Posterior vena cava (tissue), 2 donors: Measurements from ENCODE around the gene MYO19. TPM values are rescaled to one million over a fixed set of nuclear protein-coding genes. Genes with fewer than 3 reads are reported as not detected.
"Not testable (repeated sequence)": the region's sequence is repeated elsewhere in the genome, so short reads cannot be mapped to it uniquely, and the experiment has no call there.

Experiments used
- DNase-seq: peaks from one replicate; pipeline ENCODE4 v3.0.0-alpha.2; 2020; ENCODE audit warnings: low spot score
- intact Hi-C, 2 donors: fragments of 100-400 bp; cut with DNase I; formaldehyde crosslinking; loops; one replicate each; pipeline versions ENCODE4 v1.14.1 to v1.14.2; 2022 to 2023
- total RNA-seq, 2 donors: library from RNA; stranded (reverse); fragmentation: NEBNext Ultra II Directional; extraction: Animal tissue kit (Norgen Biotek cat#: 25700); gene quantifications; one replicate each; pipeline ENCODE4 v1.2.1, GENCODE V29; 2021
- donor health status: DM: yes; HTN: yes; CAD: no.
- donor health status: DM: yes; HTN: yes; CAD: no.

The MYO19 gene
- total RNA-seq, 2 donors from 2014 or later = 32.7 to 36.4 TPM

GRCh38 chr17:36481829-36482228, 52.8 kb downstream of the MYO19 start:
- intact Hi-C loops = loop anchor here (5.0 to 10.0 kb wide), 2 partner anchors 515 to 517 kb away; no protein-coding TSS in a partner anchor
- no peak for DNase-seq

GRCh38 chr17:36475346-36475970, 59.2 kb downstream of the MYO19 start:
- intact Hi-C loops = no loop called here
- DNase-seq = no peak

GRCh38 chr17:36474571-36474970, 60.1 kb downstream of the MYO19 start:
- intact Hi-C loops = no loop called here
- no peak for DNase-seq

GRCh38 chr17:36470499-36470898, 64.2 kb downstream of the MYO19 start:
- intact Hi-C loops = no loop called here
- no peak for DNase-seq

GRCh38 chr17:36469733-36470132, 64.9 kb downstream of the MYO19 start:
- intact Hi-C loops = no loop called here

GRCh38 chr17:36468903-36469635, 65.6 kb downstream of the MYO19 start:
- intact Hi-C loops = no loop called here
- no peak for DNase-seq

More at GRCh38 chr17:36469733-36470132, 64.9 kb downstream of the MYO19 start:
- no peak for DNase-seq

- intact Hi-C loops = no loop called here
- DNase-seq = no peak
Measured at GRCh38 chr17:36464765-36465088, 69.9 kb downstream of the MYO19 start.

- intact Hi-C loops = no loop called here
- DNase-seq = peak; percentile 90
Measured at GRCh38 chr17:36463916-36464764, 70.5 kb downstream of the MYO19 start.

- DNase-seq = peak; percentile 55
Measured at GRCh38 chr17:36461330-36462110, 73.1 kb downstream of the MYO19 start.

GRCh38 chr17:36460265-36460937, 74.3 kb downstream of the MYO19 start:
- intact Hi-C loops = no loop called here
- DNase-seq = no peak

More at GRCh38 chr17:36461330-36462110, 73.1 kb downstream of the MYO19 start:
- intact Hi-C loops = no loop called here

- intact Hi-C loops = no loop called here
- DNase-seq = peak; percentile 55
Measured at GRCh38 chr17:36459601-36460000, 75.1 kb downstream of the MYO19 start.

GRCh38 chr17:36459045-36459444, 75.6 kb downstream of the MYO19 start:
- peak; percentile 54 for DNase-seq
- intact Hi-C loops = no loop called here

- intact Hi-C loops = not testable (repeated sequence)
- DNase-seq = peak; percentile 75
Measured at GRCh38 chr17:36457701-36458100, 77.0 kb downstream of the MYO19 start.

- intact Hi-C loops = not testable (repeated sequence)
- peak; percentile 50 for DNase-seq
Measured at GRCh38 chr17:36452888-36453287, 81.8 kb downstream of the MYO19 start.

GRCh38 chr17:36449997-36450396, 84.7 kb downstream of the MYO19 start:
- intact Hi-C loops, DNase-seq: not testable (repeated sequence)
